Measurements from ENCODE around the gene GDPD5. TPM values are rescaled to one million over a fixed set of nuclear protein-coding genes. Genes with fewer than 3 reads are reported as not detected.
"Not testable (repeated sequence)": the region's sequence is repeated elsewhere in the genome, so short reads cannot be mapped to it uniquely, and the experiment has no call there.

The GDPD5 gene
- total RNA-seq, 2 experiments from 2014 or later, result 13.3 to 13.5 TPM

DNA sequence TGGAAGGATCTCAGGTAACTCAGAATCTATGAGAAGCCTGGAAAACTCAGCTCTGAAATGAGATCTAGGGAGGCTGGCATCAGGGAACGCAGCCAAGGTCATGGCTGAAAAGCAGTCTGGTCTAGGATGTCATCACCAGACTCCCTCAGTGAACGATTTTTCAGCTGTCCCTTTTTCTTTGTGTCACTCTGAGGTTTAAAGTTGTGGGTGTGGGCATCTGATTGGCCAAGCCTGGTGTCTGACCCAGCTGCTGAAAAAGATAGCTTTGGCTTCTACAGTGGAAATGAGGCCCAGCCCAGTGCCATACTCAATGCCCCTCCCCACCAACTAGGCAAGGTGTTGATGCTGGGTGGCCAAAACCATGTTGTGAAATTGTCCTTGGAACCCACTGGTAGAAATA, 111.9 kb downstream of the GDPD5 start:
- no peak overlapping the region for H3K4me3 Mint-ChIP-seq
- H3K27ac Mint-ChIP-seq, result no peak overlapping the region
- no peak for DNase-seq
- H3K9me3 Mint-ChIP-seq, result no peaks in the 10 kb centered on the region
- no peaks in the 10 kb centered on the region for H3K4me1 Mint-ChIP-seq (ENCODE audit: low read depth)
- intact Hi-C loops (cut with micrococcal nuclease), result no loop called here
- H3K36me3 Mint-ChIP-seq (ENCODE audit: low read depth), result peaks cover 30% of the 10 kb centered on the region
- no peaks in the 10 kb centered on the region for H3K27me3 Mint-ChIP-seq (ENCODE audit: low read depth)
- CTCF ChIA-PET, result interaction anchor here (0.9 to 1.7 kb wide), 2 partner anchors 14 to 27 kb away, joined by 3 to 4 read pairs; partner anchors contain the start of gene RPS3

DNA sequence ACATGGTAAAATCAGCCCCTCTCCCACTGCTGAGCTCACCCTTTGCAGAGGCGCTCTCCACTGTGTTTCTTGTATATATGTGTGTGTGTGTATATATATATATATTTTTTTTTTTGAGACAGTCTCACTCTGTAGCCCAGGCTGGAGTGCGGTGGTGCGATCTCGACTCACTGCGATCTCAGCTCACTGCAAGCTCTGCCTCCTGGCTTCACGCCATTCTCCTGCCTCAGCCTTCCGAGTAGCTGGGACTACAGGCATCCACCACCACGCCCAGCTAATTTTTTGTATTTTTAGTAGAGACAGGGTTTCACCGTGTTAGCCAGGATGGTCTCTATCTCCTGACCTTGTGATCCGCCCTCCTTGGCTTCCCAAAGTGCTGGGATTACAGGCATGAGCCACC, 112.6 kb downstream of the GDPD5 start:
- H3K27me3 Mint-ChIP-seq (ENCODE audit: low read depth); H3K9me3 Mint-ChIP-seq; H3K27ac Mint-ChIP-seq; H3K4me1 Mint-ChIP-seq (ENCODE audit: low read depth); DNase-seq; intact Hi-C loops (cut with micrococcal nuclease); H3K4me3 Mint-ChIP-seq: not testable (repeated sequence)
- CTCF ChIA-PET, result interaction anchor here (0.8 to 1.9 kb wide), 5 partner anchors 14 to 132 kb away, joined by 3 to 9 read pairs (median 3); partner anchors contain the start of gene RPS3
- peaks cover 36% of the 10 kb centered on the region for H3K36me3 Mint-ChIP-seq (ENCODE audit: low read depth)

DNA sequence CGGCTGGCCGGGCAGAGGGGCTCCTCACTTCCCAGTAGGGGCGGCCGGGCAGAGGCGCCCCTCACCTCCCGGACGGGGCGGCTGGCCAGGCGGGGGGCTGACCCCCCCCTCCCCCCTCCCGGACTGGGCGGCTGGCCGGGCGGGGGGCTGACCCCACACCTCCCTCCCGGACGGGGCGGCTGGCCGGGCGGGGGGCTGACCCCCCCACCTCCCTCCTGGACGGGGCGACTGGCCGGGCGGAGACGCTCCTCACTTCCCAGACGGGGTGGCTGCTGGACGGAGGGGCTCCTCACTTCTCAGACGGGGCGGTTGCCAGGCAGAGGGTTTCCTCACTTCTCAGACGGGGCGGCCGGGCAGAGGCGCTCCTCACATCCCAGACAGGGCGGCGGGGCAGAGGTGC, 115.8 kb downstream of the GDPD5 start:
- intact Hi-C loops (cut with micrococcal nuclease); H3K27me3 Mint-ChIP-seq (ENCODE audit: low read depth); H3K27ac Mint-ChIP-seq; DNase-seq; H3K9me3 Mint-ChIP-seq; H3K4me3 Mint-ChIP-seq; CTCF ChIA-PET: not testable (repeated sequence)
- Mint-ChIP-seq H3K4me1 (ENCODE audit: low read depth) (peaks cover 16% of the 10 kb centered on the region), H3K36me3 (ENCODE audit: low read depth) (peaks cover 49% of the 10 kb centered on the region)

DNA sequence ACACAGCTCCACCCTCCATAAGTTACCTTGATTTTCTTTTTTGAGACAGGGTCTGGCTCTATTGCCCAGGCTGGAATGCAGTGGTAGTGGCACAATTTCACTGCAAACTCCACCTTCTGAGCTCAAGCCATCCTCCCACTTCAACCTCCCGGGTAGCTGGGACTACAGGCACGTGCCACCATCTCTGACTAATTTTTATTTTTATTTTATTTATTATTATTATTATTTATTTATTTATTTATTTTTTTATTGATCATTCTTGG, 116.9 kb downstream of the GDPD5 start:
- no peak overlapping the region for H3K4me3 Mint-ChIP-seq
- peaks cover 26% of the 10 kb centered on the region for H3K4me1 Mint-ChIP-seq (ENCODE audit: low read depth)
- no peak overlapping the region for H3K27ac Mint-ChIP-seq
- H3K9me3 Mint-ChIP-seq, result no peaks in the 10 kb centered on the region
- no peaks in the 10 kb centered on the region for H3K27me3 Mint-ChIP-seq (ENCODE audit: low read depth)
- H3K36me3 Mint-ChIP-seq (ENCODE audit: low read depth), result peaks cover 51% of the 10 kb centered on the region
- CTCF ChIA-PET, result interaction anchor here (1.0 to 2.0 kb wide), 4 partner anchors 9 to 135 kb away, joined by 4 to 11 read pairs (median 4); partner anchors contain the start of gene RPS3
- intact Hi-C loops (cut with micrococcal nuclease), result no loop called here
- no peak for DNase-seq

DNA sequence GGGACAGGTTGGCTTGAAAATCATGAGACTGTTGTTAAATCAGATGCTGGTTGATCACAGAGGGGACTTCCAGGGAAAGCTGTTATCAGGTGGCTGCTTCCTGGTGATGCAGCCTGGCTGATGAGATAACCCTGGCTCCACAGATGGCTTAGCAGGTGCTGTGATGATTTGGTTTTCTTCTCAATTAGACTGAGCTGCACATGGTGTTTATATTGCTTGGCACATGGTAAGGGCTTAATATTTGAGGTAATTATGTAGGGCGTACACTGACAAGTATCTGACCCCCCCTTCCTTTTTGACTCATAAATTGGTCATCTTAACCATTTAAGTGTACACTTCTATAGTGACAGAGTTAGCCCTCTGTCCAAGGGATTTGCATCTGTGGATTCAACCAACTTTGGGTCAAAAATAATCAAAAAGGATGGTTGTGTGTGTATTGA, 119.4 kb downstream of the GDPD5 start:
- no peak for DNase-seq
- Mint-ChIP-seq H3K36me3 (ENCODE audit: low read depth) (peaks cover 64% of the 10 kb centered on the region), H3K9me3 (no peaks in the 10 kb centered on the region), H3K27me3 (ENCODE audit: low read depth) (no peaks in the 10 kb centered on the region), H3K4me1 (ENCODE audit: low read depth) (peaks cover 51% of the 10 kb centered on the region), H3K27ac (peak overlapping the region; percentile 44), H3K4me3 (no peak overlapping the region)
- CTCF ChIA-PET, result interaction anchor here (0.7 to 1.3 kb wide), 2 partner anchors 18 to 124 kb away, joined by 3 read pairs; no protein-coding TSS in a partner anchor
- intact Hi-C loops (cut with micrococcal nuclease), result no loop called here

DNA sequence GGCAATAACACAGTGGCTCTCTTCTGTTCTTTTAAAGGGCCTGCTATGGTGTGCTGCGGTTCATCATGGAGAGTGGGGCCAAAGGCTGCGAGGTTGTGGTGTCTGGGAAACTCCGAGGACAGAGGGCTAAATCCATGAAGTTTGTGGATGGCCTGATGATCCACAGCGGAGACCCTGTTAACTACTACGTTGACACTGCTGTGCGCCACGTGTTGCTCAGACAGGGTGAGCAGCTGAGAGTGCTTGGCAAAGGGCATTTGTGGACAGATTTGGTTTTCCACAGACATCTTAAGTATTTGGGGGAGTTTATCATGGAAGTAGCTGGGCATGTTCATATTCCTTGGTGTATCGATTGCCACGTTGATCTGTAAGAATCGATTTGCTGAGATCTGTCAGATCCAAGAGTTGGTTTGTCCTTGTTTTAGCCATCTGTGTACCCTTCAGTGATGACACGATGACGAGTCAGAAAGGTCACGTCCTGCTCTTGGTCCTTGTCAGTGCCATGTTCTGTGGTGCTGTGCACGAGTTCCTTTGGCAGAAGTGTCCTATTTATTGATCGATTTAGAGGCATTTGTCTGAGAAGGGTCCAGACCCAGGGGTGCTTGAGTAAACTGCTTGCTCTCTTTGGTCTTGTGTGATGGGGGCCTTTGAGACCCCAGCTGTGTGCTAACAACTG, 121.6 kb downstream of the GDPD5 start:
- Mint-ChIP-seq H3K9me3 (no peaks in the 10 kb centered on the region), H3K27ac (peak overlapping the region; percentile 6), H3K36me3 (ENCODE audit: low read depth) (peaks cover 86% of the 10 kb centered on the region), H3K27me3 (ENCODE audit: low read depth) (no peaks in the 10 kb centered on the region), H3K4me1 (ENCODE audit: low read depth) (peaks cover 62% of the 10 kb centered on the region), H3K4me3 (no peak overlapping the region)
- DNase-seq, result no peak
- CTCF ChIA-PET, result interaction anchor here (1.0 kb wide), 1 partner anchor 15 kb away, joined by 3 read pairs; no protein-coding TSS in a partner anchor
- intact Hi-C loops (cut with micrococcal nuclease), result no loop called here

DNA sequence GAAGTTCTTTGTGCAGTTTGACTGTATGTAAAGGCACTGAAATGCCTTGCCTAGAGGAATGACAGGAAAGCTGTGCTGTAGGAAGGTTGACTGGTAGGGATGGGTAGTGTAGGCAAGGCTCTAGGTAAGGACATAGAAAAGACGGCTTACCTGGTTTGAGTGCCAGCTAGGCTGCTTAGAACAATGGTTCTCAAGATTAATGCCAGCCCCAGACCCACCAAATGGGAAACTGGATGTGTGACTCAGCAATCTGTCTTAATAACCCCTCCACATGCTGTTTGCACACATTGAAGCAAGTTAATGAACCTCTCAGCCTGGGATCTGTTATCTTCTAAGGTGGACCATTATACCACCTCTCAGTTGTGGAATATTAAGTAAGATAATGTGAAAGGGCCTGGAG, 122.7 kb downstream of the GDPD5 start:
- DNase-seq, result no peak
- intact Hi-C loops (cut with micrococcal nuclease), result no loop called here
- Mint-ChIP-seq H3K36me3 (ENCODE audit: low read depth) (peaks cover 79% of the 10 kb centered on the region), H3K9me3 (no peaks in the 10 kb centered on the region), H3K4me1 (ENCODE audit: low read depth) (peaks cover 63% of the 10 kb centered on the region), H3K27me3 (ENCODE audit: low read depth) (no peaks in the 10 kb centered on the region), H3K27ac (peak overlapping the region; percentile 92), H3K4me3 (peak overlapping the region; percentile 92)
- CTCF ChIA-PET, result interaction anchor here (0.9 kb wide), 1 partner anchor 126 kb away, joined by 3 read pairs; no protein-coding TSS in a partner anchor

DNA sequence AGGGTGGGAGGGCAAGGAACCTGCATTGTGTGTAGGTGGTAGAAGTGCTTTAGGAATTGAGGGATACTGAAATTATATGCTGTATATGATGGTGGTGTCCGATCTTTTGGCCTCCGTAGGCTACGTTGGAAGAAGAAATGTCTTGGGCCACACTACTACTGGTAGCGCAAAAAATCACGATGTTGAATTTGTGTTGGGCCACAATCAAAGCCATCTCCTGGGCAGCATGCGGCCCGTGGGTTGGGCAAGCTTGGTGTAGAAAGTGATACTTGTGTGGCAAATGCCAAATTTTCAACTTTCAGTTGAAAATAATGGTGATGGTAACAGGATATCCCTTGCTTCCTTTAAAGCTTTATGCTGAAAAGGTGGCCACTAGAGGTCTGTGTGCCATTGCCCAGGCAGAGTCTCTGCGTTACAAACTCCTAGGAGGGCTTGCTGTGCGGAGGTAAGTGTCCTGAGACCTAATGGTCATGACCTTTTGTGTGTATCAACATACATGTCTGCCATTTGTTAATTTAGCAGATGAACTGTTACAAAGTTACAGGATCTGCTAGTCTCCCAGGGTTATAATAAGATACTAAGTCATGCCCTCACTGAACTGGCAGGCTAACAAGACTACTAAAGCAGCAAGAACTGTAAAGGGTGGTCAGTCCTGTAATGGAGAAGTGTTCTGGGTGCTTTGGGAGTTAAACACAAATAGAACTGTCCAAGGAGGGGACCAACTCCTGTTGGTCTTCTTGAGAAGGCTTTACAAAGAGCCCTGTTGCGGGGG, 123.6 kb downstream of the GDPD5 start:
- Mint-ChIP-seq H3K4me3 (peak overlapping the region; percentile 92), H3K9me3 (no peaks in the 10 kb centered on the region), H3K27me3 (ENCODE audit: low read depth) (no peaks in the 10 kb centered on the region), H3K36me3 (ENCODE audit: low read depth) (peaks cover 73% of the 10 kb centered on the region), H3K27ac (peak overlapping the region; percentile 92), H3K4me1 (ENCODE audit: low read depth) (peaks cover 59% of the 10 kb centered on the region)
- no peak for DNase-seq
- CTCF ChIA-PET, result interaction anchor here (0.9 kb wide), 1 partner anchor 126 kb away, joined by 3 read pairs; no protein-coding TSS in a partner anchor
- intact Hi-C loops (cut with micrococcal nuclease), result no loop called here

DNA sequence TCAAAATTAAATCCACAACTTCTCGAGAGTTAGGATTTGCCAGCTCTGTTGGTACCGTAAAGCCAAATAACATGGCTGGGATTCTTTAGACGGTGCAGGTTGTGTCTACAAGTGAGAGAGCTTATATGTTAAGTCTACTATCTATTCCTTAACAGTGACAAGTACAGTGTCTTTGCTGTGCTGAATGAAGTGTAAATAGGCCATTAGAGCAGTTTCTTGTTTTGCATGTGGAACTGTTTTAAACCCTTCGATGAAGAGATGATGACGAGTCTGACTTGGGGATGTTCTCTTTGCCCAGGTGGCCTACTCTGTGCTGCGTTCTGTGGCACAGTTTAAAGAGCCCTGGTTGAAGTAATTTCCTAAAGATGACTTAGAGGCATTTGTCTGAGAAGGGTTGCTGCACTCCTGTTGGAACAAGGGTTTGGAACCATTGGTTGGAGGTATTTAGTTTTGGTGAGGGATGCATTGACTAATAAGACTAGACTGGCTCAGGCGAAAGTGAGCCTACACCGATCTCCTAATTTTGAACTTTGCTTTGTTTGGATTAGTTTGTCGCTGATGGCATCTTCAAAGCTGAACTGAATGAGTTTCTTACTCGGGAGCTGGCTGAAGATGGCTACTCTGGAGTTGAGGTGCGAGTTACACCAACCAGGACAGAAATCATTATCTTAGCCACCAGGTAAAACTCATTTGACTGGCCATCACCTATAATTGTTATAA, 125.4 kb downstream of the GDPD5 start:
- H3K27me3 Mint-ChIP-seq (ENCODE audit: low read depth), result no peaks in the 10 kb centered on the region
- intact Hi-C loops (cut with micrococcal nuclease), result no loop called here
- peak overlapping the region; percentile 92 for H3K27ac Mint-ChIP-seq
- H3K4me1 Mint-ChIP-seq (ENCODE audit: low read depth), result peaks cover 49% of the 10 kb centered on the region
- no peak for DNase-seq
- H3K4me3 Mint-ChIP-seq, result peak overlapping the region; percentile 92
- H3K9me3 Mint-ChIP-seq, result no peaks in the 10 kb centered on the region
- peaks cover 57% of the 10 kb centered on the region for H3K36me3 Mint-ChIP-seq (ENCODE audit: low read depth)
- CTCF ChIA-PET, result interaction anchor here (0.6 to 2.1 kb wide), 6 partner anchors 8 to 149 kb away, joined by 3 to 11 read pairs (median 6); no protein-coding TSS in a partner anchor

DNA sequence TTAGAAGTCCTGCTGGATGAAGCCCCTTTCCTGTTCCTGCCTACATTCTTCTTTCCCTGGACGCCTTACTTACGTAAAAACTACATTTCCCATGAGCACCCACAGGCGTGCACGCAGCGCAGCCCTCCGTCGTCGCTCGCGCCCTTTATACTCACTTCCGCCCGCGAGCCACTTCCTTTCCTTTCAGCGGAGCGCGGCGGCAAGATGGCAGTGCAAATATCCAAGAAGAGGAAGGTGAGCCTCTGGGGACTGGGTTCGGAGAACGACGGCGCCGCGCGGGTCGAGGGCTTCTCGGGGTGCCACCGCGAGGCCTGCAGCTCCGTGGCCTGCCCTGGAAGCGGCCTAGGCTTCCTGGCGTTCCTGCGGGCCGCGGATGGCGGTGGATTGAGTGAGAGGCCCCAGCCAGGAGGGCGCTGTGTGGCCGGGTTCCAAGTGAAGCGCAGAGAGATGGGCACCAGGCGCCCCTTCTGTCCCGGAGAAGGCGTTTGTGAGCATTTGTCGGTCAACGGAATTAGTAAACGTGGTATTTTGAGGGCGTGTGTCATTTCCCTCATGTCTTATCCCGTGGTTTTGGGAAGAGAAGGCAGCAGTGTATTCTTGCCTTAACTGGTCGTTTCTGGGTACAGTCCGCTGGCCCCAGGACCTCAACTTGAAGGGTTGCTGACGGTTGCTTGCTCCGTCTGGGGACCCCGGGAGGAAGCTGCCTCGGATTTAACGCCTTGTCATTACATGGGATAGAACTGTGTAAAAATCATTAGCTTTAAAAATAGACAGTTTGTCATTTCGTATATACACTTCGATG, 126.2 kb downstream of the GDPD5 start, which contains the start of gene RPS3:
Gene RPS3, plus strand, starts transcription at position 175 of the 802 bp plus-strand sequence. Its CDS starts 30 bp downstream, at position 205.
- H3K4me3 Mint-ChIP-seq, result peak within 1 kb of the TSS; percentile 92
- no peaks in the 10 kb centered on the region for H3K9me3 Mint-ChIP-seq
- DNase-seq, result peak; percentile 90
- CTCF ChIA-PET, result interaction anchor here (0.6 to 2.1 kb wide), 6 partner anchors 9 to 150 kb away, joined by 3 to 11 read pairs (median 6); no protein-coding TSS in a partner anchor
- intact Hi-C loops (cut with micrococcal nuclease), result loop anchor here (1.0 to 10.0 kb wide), 5 partner anchors 11 to 450 kb away; partner anchors contain the start of genes KLHL35, SPCS2, UVRAG and XRRA1
- H3K27ac Mint-ChIP-seq, result peak within 1 kb of the TSS; percentile 92
- H3K27me3 Mint-ChIP-seq (ENCODE audit: low read depth), result no peaks in the 10 kb centered on the region
- peaks cover 53% of the 10 kb centered on the region for H3K36me3 Mint-ChIP-seq (ENCODE audit: low read depth)
- peaks cover 44% of the 10 kb centered on the region for H3K4me1 Mint-ChIP-seq (ENCODE audit: low read depth)

DNA sequence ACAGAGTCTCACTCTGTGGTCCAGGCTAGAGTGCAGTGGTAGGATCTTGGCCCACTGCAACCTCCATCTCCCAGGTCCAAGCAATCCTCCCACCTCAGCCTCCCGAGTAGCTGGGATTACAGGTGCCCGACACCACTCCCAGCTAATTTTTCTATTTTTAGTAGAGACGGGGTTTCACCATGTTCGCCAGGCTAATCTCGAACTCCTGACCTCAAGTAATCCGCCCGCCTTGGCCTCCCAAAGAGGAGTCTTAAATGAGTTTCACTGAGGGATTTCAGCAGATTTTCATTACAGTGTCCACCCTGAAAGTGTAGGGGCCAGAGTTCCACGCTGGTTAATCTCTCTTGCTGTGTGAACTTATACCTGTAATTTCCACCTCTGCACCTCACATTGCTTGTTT, 126.8 kb downstream of the GDPD5 start:
- peak overlapping the region; percentile 92 for H3K27ac Mint-ChIP-seq
- peaks cover 40% of the 10 kb centered on the region for H3K4me1 Mint-ChIP-seq (ENCODE audit: low read depth)
- peaks cover 47% of the 10 kb centered on the region for H3K36me3 Mint-ChIP-seq (ENCODE audit: low read depth)
- intact Hi-C loops (cut with micrococcal nuclease), result loop anchor here (1.0 to 10.0 kb wide), 5 partner anchors 11 to 450 kb away; partner anchors contain the start of genes KLHL35, SPCS2, UVRAG and XRRA1
- H3K27me3 Mint-ChIP-seq (ENCODE audit: low read depth), result no peaks in the 10 kb centered on the region
- H3K4me3 Mint-ChIP-seq, result peak overlapping the region; percentile 92
- no peak for DNase-seq
- H3K9me3 Mint-ChIP-seq, result no peaks in the 10 kb centered on the region
- CTCF ChIA-PET, result interaction anchor here (1.3 to 1.6 kb wide), 2 partner anchors 9 to 14 kb away, joined by 3 to 11 read pairs; no protein-coding TSS in a partner anchor

Data from activated naive CD4-positive, alpha-beta T cell treated with anti-CD3 and anti-CD28 coated beads for 36 hours (primary cell).